MM.1S (cell line): ENCODE measurements around the gene C20orf96.
A peak's percentile ranks its signal among the peaks of the same experiment; 100 is the strongest.

Source experiments
- DNase-seq: peaks from one replicate; pipeline ENCODE4 v3.0.0-alpha.2; 2015
- H2AFZ ChIP-seq: fragments of 300-600 bp; sonication (generic); 2 replicates; pipeline ENCODE4 v1.6.0; 2016; ENCODE audit warnings: antibody characterized with exemption, low read length
- H3F3A ChIP-seq: fragments of 300-600 bp; sonication (generic); 2 replicates; pipeline ENCODE4 v1.6.1; 2016; ENCODE audit warnings: mild to moderate bottlenecking, antibody characterized with exemption, low read length, moderate library complexity, mixed read lengths; ENCODE audit not compliant: insufficient read depth
- H3K27ac ChIP-seq: fragments of 300-600 bp; sonication (generic); 2 replicates; pipeline ENCODE4 v1.5.1; 2016; ENCODE audit warnings: mild to moderate bottlenecking, low read length
- H3K27me3 ChIP-seq: fragments of 300-600 bp; sonication (generic); replicated peaks from 2 replicates; pipeline ENCODE4 v1.6.0; 2016; ENCODE audit warnings: low read length; ENCODE audit not compliant: insufficient read depth
- H3K36me3 ChIP-seq: fragments of 300-600 bp; sonication (generic); replicated peaks from 2 replicates; pipeline ENCODE4 v1.6.1; 2016; ENCODE audit warnings: mild to moderate bottlenecking, low read length, mixed read lengths; ENCODE audit not compliant: insufficient read depth
- H3K4me1 ChIP-seq: fragments of 300-600 bp; sonication (generic); 2 replicates; pipeline ENCODE4 v1.6.1; 2016; ENCODE audit warnings: low read length, mixed read lengths
- H3K4me2 ChIP-seq: fragments of 300-600 bp; sonication (generic); 2 replicates; pipeline ENCODE4 v1.6.0; 2016; ENCODE audit warnings: low read depth, low read length
- H3K4me3 ChIP-seq: fragments of 300-600 bp; sonication (generic); 2 replicates; pipeline ENCODE4 v1.5.1; 2016; ENCODE audit warnings: low read length, mixed read lengths
- H3K79me2 ChIP-seq: fragments of 300-600 bp; sonication (generic); 2 replicates; pipeline ENCODE4 v1.6.1; 2016; ENCODE audit warnings: mixed run types, low read length, mixed read lengths
- H3K9ac ChIP-seq: fragments of 300-600 bp; sonication (generic); 2 replicates; pipeline ENCODE4 v1.6.1; 2016; ENCODE audit warnings: low read length, mixed read lengths
- H3K9me2 ChIP-seq: fragments of 300-600 bp; sonication (generic); replicated peaks from 2 replicates; pipeline ENCODE4 v1.6.1; 2016; ENCODE audit warnings: mild to moderate bottlenecking, low read length, mixed read lengths; ENCODE audit not compliant: insufficient read depth
- H3K9me3 ChIP-seq: fragments of 300-600 bp; sonication (generic); replicated peaks from 2 replicates; pipeline ENCODE4 v1.6.1; 2016; ENCODE audit warnings: mild to moderate bottlenecking, low read length, mixed read lengths; ENCODE audit not compliant: insufficient read depth
- H4K20me1 ChIP-seq: fragments of 300-600 bp; sonication (generic); 2 replicates; pipeline ENCODE4 v1.6.1; 2016; ENCODE audit warnings: mild to moderate bottlenecking, low read length, moderate library complexity, mixed read lengths; ENCODE audit not compliant: insufficient read depth
- EZH2 ChIP-seq: fragments of 300-600 bp; sonication (generic); optimal IDR thresholded peaks from 2 replicates; pipeline ENCODE3; 2017; ENCODE audit warnings: low read depth, mild to moderate bottlenecking, antibody characterized with exemption, low read length, mixed read lengths
- EZH2phosphoT487 ChIP-seq: fragments of 300-600 bp; sonication (generic); IDR thresholded peaks from 2 replicates; pipeline ENCODE4 v1.6.1; 2018; ENCODE audit warnings: antibody characterized with exemption, low read length
- TF ChIP-seq, protein P1 (sequence below): fragments of 300-600 bp; sonication (generic); IDR thresholded peaks from 2 replicates; pipeline ENCODE4 v1.5.1; 2016; ENCODE audit warnings: antibody characterized with exemption, low read length, mixed read lengths

The C20orf96 gene

DNA sequence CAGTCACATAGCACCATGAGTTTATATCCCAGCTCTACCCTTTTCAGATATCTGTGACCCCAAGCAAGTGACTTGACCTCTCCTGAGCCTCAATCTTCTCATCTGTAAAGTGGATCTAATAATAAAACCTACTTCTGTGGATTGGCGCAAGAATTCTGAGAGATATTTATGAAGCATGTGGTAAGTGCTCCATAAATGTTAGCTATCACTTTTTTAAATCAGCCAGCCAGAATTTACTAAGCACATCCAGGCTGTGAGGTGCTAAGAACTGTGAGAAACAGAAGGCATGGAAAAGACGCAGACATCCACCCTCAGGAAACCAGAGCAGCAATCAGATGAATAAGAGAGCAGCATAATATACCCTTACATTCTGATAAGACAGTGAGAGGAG is 862 bp downstream of the C20orf96 start:
- H3K9me2 ChIP-seq = no peaks in the 10 kb centered on the region
- no peak for DNase-seq
- peaks cover 11% of the 10 kb centered on the region for H3K4me1 ChIP-seq
- H3K9ac ChIP-seq = peak overlapping the region; percentile 88
- H3K9me3 ChIP-seq = no peaks in the 10 kb centered on the region
- no peak overlapping the region; the same call in 1 of the 2 replicates for H3K27ac ChIP-seq
- no peaks in the 10 kb centered on the region for H3K27me3 ChIP-seq
- H2AFZ ChIP-seq = peak overlapping the region; percentile 100
- no peaks in the 10 kb centered on the region for H3F3A ChIP-seq
- H4K20me1 ChIP-seq = no peaks in the 10 kb centered on the region
- H3K4me2 ChIP-seq = peak overlapping the region; percentile 79
- no peaks in the 10 kb centered on the region for H3K36me3 ChIP-seq
- H3K4me3 ChIP-seq = peak overlapping the region; percentile 96
- 0 out of 2 replicates have a peak, but pooled peaks cover 3% of the 10 kb centered on the region for H3K79me2 ChIP-seq
- no peak for TF ChIP-seq EZH2
- TF ChIP-seq, protein P1, sequence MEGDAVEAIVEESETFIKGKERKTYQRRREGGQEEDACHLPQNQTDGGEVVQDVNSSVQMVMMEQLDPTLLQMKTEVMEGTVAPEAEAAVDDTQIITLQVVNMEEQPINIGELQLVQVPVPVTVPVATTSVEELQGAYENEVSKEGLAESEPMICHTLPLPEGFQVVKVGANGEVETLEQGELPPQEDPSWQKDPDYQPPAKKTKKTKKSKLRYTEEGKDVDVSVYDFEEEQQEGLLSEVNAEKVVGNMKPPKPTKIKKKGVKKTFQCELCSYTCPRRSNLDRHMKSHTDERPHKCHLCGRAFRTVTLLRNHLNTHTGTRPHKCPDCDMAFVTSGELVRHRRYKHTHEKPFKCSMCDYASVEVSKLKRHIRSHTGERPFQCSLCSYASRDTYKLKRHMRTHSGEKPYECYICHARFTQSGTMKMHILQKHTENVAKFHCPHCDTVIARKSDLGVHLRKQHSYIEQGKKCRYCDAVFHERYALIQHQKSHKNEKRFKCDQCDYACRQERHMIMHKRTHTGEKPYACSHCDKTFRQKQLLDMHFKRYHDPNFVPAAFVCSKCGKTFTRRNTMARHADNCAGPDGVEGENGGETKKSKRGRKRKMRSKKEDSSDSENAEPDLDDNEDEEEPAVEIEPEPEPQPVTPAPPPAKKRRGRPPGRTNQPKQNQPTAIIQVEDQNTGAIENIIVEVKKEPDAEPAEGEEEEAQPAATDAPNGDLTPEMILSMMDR = no peak
- no peak for TF ChIP-seq EZH2phosphoT487

DNA sequence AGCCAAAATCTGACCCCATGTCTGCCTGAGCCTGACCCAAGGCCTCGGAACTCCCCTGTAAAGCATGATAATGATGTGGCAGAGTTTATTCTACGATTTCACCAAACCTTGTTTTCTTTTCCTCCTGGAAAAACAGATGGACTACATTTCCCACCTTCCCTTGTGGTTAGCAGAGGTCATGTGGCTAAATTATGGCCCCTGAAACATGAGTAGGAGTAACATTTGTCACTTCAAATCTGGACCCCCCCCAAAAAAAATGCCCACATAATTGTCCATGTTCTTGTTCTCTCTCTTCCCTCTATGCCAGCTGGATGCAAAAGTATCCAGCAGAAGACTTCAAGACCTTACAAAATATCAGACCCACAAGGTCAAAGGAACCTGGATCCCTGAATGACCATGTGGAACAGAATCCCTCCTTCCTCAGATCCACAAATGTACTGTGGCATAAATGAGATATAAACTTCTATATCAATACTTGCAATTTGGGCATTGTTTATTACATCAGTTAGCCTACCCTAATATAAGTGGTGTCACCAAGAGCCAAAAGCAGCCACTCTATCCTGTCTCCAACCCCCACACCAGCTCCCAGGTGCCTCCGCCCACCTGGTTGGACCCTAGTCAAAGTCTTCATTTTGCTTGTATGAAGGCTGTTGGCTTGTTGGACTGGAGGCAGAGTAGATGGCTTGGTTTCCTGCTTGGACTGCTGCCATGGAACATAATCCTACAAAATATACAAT is 1.4 kb downstream of the C20orf96 start:
- no peak overlapping the region for H3K27ac ChIP-seq
- no peaks in the 10 kb centered on the region for H3K27me3 ChIP-seq
- H3K79me2 ChIP-seq = 0 out of 2 replicates have a peak, but pooled peaks cover 3% of the 10 kb centered on the region
- H4K20me1 ChIP-seq = no peaks in the 10 kb centered on the region
- peaks cover 11% of the 10 kb centered on the region for H3K4me1 ChIP-seq
- no peak overlapping the region; the same call in 1 of the 2 replicates for H2AFZ ChIP-seq
- no peaks in the 10 kb centered on the region for H3F3A ChIP-seq
- no peaks in the 10 kb centered on the region for H3K36me3 ChIP-seq
- no peak overlapping the region for H3K9ac ChIP-seq
- H3K9me2 ChIP-seq = no peaks in the 10 kb centered on the region
- H3K9me3 ChIP-seq = no peaks in the 10 kb centered on the region
- H3K4me3 ChIP-seq = peak overlapping the region; percentile 96; the same call in 1 of the 2 replicates
- no peak for DNase-seq
- no peak for TF ChIP-seq EZH2
- TF ChIP-seq, protein P1 = no peak
- TF ChIP-seq EZH2phosphoT487 = no peak
- peak overlapping the region; percentile 79; the same call in 1 of the 2 replicates for H3K4me2 ChIP-seq

DNA sequence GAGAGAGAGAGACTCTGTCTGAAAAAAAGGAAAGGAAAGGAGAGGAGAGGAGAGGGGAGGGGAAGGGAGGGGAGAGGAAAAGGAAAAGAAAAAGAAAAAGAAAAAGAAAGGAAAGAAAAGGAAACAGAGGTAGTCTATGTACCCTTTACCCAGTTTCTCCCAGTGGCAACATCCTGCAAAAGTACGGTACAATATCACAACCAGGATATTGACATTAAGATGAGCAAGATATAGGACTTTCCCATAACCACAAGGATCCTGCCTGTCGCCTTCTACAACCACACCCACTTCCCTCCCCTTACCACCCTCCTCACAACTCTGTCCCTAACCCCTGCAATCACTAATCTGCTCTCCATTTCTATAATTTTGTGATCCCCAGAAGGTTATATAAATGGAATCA is 4.0 kb downstream of the C20orf96 start:
- TF ChIP-seq EZH2 (no peak), EZH2phosphoT487 (no peak)
- TF ChIP-seq, protein P1 = no peak
- H3K4me3 ChIP-seq = no peak overlapping the region
- H3K4me1 ChIP-seq = peaks cover 7% of the 10 kb centered on the region
- no peaks in the 10 kb centered on the region for H3K9me2 ChIP-seq
- H3K9me3 ChIP-seq = no peaks in the 10 kb centered on the region
- H3K27me3 ChIP-seq = no peaks in the 10 kb centered on the region
- H3K79me2 ChIP-seq = 0 out of 2 replicates have a peak, but pooled peaks cover 3% of the 10 kb centered on the region
- H3K4me2 ChIP-seq = no peak overlapping the region
- DNase-seq = no peak
- no peaks in the 10 kb centered on the region for H4K20me1 ChIP-seq
- no peak overlapping the region for H3K27ac ChIP-seq
- H2AFZ ChIP-seq = no peak overlapping the region
- H3K9ac ChIP-seq = no peak overlapping the region
- H3F3A ChIP-seq = no peaks in the 10 kb centered on the region
- H3K36me3 ChIP-seq = no peaks in the 10 kb centered on the region
